Liver (tissue), 9 donors: Measurements from ENCODE around the gene OTOGL. TPM values are rescaled to one million over a fixed set of nuclear protein-coding genes. Genes with fewer than 3 reads are reported as not detected.

ENCODE experiments used
- DNase-seq: peaks from one replicate; pipeline ENCODE4 v3.0.0-alpha.2; 2017; ENCODE audit warnings: low spot score
- H3K27ac ChIP-seq, 2 donors: one replicate each; pipeline ENCODE4 v1.7.0; 2013; ENCODE audit warnings: inconsistent platforms in 2 of 2, low read length in 2 of 2, control low read depth in 1 of 2, low read depth in 1 of 2, mild to moderate bottlenecking in 1 of 2
- H3K27me3 ChIP-seq, 4 donors: one replicate each; pipeline versions ENCODE4 v1.6.1 to v1.7.0; 2013; ENCODE audit warnings: low read length in 3 of 4, inconsistent platforms in 1 of 4, mild to moderate bottlenecking in 1 of 4, moderate library complexity in 1 of 4; ENCODE audit not compliant: control insufficient read depth in 4 of 4, insufficient read depth in 4 of 4
- H3K36me3 ChIP-seq, 4 donors: one replicate each; pipeline versions ENCODE4 v1.6.1 to v1.7.0; 2013; ENCODE audit warnings: low read length in 3 of 4, mild to moderate bottlenecking in 3 of 4, low read depth in 1 of 4, moderate library complexity in 1 of 4; ENCODE audit not compliant: control insufficient read depth in 4 of 4, insufficient read depth in 3 of 4
- H3K4me1 ChIP-seq, 4 donors: one replicate each; pipeline versions ENCODE4 v1.6.1 to v1.7.0; 2013; ENCODE audit warnings: low read length in 3 of 4, mild to moderate bottlenecking in 3 of 4, moderate library complexity in 1 of 4; ENCODE audit not compliant: control insufficient read depth in 4 of 4, insufficient read depth in 4 of 4
- H3K4me3 ChIP-seq, 3 donors: one replicate each; pipeline versions ENCODE4 v1.6.1 to v1.7.0; 2013; ENCODE audit warnings: low read length in 3 of 3, control low read depth in 1 of 3, low read depth in 1 of 3, mild to moderate bottlenecking in 1 of 3
- H3K9ac ChIP-seq, 2 donors: one replicate each; pipeline ENCODE4 v1.7.0; 2013; ENCODE audit warnings: low read length in 2 of 2, mild to moderate bottlenecking in 2 of 2, moderate library complexity in 2 of 2, control low read depth in 1 of 2, low read depth in 1 of 2
- H3K9me3 ChIP-seq, 4 donors: one replicate each; pipeline versions ENCODE4 v1.6.1 to v1.7.0; 2013; ENCODE audit warnings: low read length in 3 of 4; ENCODE audit not compliant: control insufficient read depth in 4 of 4
- ATF3 ChIP-seq: IDR thresholded peaks from 2 replicates; pipeline ENCODE4 v1.6.1; 2016; ENCODE audit warnings: antibody characterized with exemption
- CTCF ChIP-seq: fragments of 150-350 bp; IDR thresholded peaks from 2 replicates; pipeline ENCODE4 v1.5.1; 2017; ENCODE audit warnings: improper control_type of control experiment, low read depth, low read length; ENCODE audit not compliant: missing input control
- EGR1 ChIP-seq, 2 donors: IDR thresholded peaks; 2 replicates each; pipeline ENCODE4 v1.6.1; 2016 to 2018; ENCODE audit warnings: antibody characterized with exemption in 2 of 2, low read depth in 2 of 2
- FOXA2 ChIP-seq: IDR thresholded peaks from 2 replicates; pipeline ENCODE4 v1.6.1; 2016; ENCODE audit warnings: antibody characterized with exemption
- HNF4G ChIP-seq: IDR thresholded peaks from 2 replicates; pipeline ENCODE4 v1.6.1; 2016; ENCODE audit warnings: antibody characterized with exemption
- MAX ChIP-seq: IDR thresholded peaks from 2 replicates; pipeline ENCODE4 v1.6.1; 2016; ENCODE audit warnings: antibody characterized with exemption
- NR2F2 ChIP-seq: IDR thresholded peaks from 2 replicates; pipeline ENCODE4 v1.6.1; 2016; ENCODE audit warnings: antibody characterized with exemption
- RXRA ChIP-seq, 2 donors: IDR thresholded peaks; 2 replicates each; pipeline ENCODE4 v1.6.1; 2017 to 2018; ENCODE audit warnings: antibody characterized with exemption in 2 of 2, mild to moderate bottlenecking in 1 of 2
- SP1 ChIP-seq: IDR thresholded peaks from 2 replicates; pipeline ENCODE4 v1.6.1; 2018; ENCODE audit warnings: antibody characterized with exemption, mild to moderate bottlenecking
- TAF1 ChIP-seq: conservative IDR thresholded peaks from 2 replicates; pipeline ENCODE4 v1.6.1; 2016; ENCODE audit warnings: antibody characterized with exemption, mild to moderate bottlenecking
- YY1 ChIP-seq: IDR thresholded peaks from 2 replicates; pipeline ENCODE4 v1.6.1; 2016; ENCODE audit warnings: antibody characterized with exemption, mild to moderate bottlenecking
- whole genome bisulfite sequencing: extraction: QIAGEN DNeasy Blood & Tissue Kit; methylation state at CpG from one replicate; pipeline ENCODE4 v1.1.7; 2013; 5-methylcytosine and 5-hydroxymethylcytosine counted together
- polyA plus RNA-seq, 2 donors: library from polyadenylated mRNA; stranded (reverse) in 1 of 2; unstranded in 1 of 2; fragments of 200-250 nt in 1 of 2; fragments of >200 nt in 1 of 2; fragmentation: Nextera tagmentation in 1 of 2; extraction: Ambion mirVana in 1 of 2; gene quantifications; one replicate each; pipeline versions ENCODE4 v1.2.1 to v1.2.3, GENCODE V29; 2013 to 2015
- total RNA-seq, 2 donors: library from RNA; depleted of rRNA; stranded (reverse); fragments of >200 nt; gene quantifications; one replicate each; pipeline ENCODE4 v1.2.3, GENCODE V29; 2014
- donor health status: healthy.
- donor health status: healthy.
- donor health status: healthy.
- donor health status: healthy.
- donor health status: healthy.

Gene OTOGL
- total and polyA plus RNA-seq, 4 donors, result 0.01 to 0.09 (median 0.08) TPM; not detected in 1

- no peak overlapping the region for H3K4me3 ChIP-seq
- H3K4me1 ChIP-seq, result no peaks in the 10 kb centered on the region
- TF ChIP-seq RXRA (IDR thresholded peaks at IDR 0.05) (no peak), EGR1 (IDR thresholded peaks at IDR 0.05; ENCODE audit: low read depth in 2 of 2) (no peak), HNF4G (no peak), FOXA2 (no peak), MAX (no peak), TAF1 (no peak)
- no peaks in the 10 kb centered on the region for H3K9me3 ChIP-seq
- WGBS, result 87% methylated on average over 1 of the region's 1 CpG
- H3K36me3 ChIP-seq, result no peaks in the 10 kb centered on the region
- no peak for DNase-seq
- H3K27ac ChIP-seq, result no peak overlapping the region
- peaks cover 0 to 2% (median 0%) of the 10 kb centered on the region in 4 donors for H3K27me3 ChIP-seq
- no peak overlapping the region for H3K9ac ChIP-seq
Observed at GRCh38 chr12:80262346-80262745, 163.0 kb downstream of the OTOGL start.

- H3K9me3 ChIP-seq, result no peaks in the 10 kb centered on the region
- H3K27ac ChIP-seq, result no peak overlapping the region
- no peaks in the 10 kb centered on the region for H3K4me1 ChIP-seq
- no peak overlapping the region for H3K9ac ChIP-seq
- peaks cover 0 to 2% (median 0%) of the 10 kb centered on the region in 4 donors for H3K27me3 ChIP-seq
- no peaks in the 10 kb centered on the region for H3K36me3 ChIP-seq
- no peak for DNase-seq
- TF ChIP-seq YY1, result no peak
- no peak for TF ChIP-seq CTCF
- TF ChIP-seq FOXA2, result no peak
- TF ChIP-seq HNF4G, result no peak
- TF ChIP-seq ATF3, result no peak
- TF ChIP-seq NR2F2, result no peak
- WGBS, result 61% methylated on average over 4 of the region's 4 CpGs
- no peak overlapping the region for H3K4me3 ChIP-seq
Observed at GRCh38 chr12:80262771-80263170, 163.4 kb downstream of the OTOGL start.

- peaks cover 0 to 2% (median 0%) of the 10 kb centered on the region in 4 donors for H3K27me3 ChIP-seq
- no peaks in the 10 kb centered on the region for H3K4me1 ChIP-seq
- H3K27ac ChIP-seq, result no peak overlapping the region
- no peak for TF ChIP-seq SP1
- H3K4me3 ChIP-seq, result no peak overlapping the region
- no peaks in the 10 kb centered on the region for H3K9me3 ChIP-seq
- no peaks in the 10 kb centered on the region for H3K36me3 ChIP-seq
- no peak for DNase-seq
- no peak overlapping the region for H3K9ac ChIP-seq
Observed at GRCh38 chr12:80264386-80264785, 165.0 kb downstream of the OTOGL start.

- Histone ChIP-seq H3K36me3 (no peaks in the 10 kb centered on the region), H3K27ac (no peak overlapping the region), H3K9ac (no peak overlapping the region), H3K4me1 (no peaks in the 10 kb centered on the region), H3K4me3 (no peak overlapping the region), H3K27me3 (peaks cover 0 to 2% (median 0%) of the 10 kb centered on the region in 4 donors), H3K9me3 (no peaks in the 10 kb centered on the region)
- no peak for DNase-seq
- 78% methylated on average over 5 of the region's 5 CpGs for WGBS
- TF ChIP-seq SP1 (no peak), MAX (no peak)
Observed at GRCh38 chr12:80264891-80265290, 165.6 kb downstream of the OTOGL start.
